HTR-8/SVneo (cell line): Measurements from ENCODE around the gene PPP1R13B.
A peak's percentile ranks its signal among the peaks of the same experiment; 100 is the strongest.
"Not testable (repeated sequence)": the region's sequence is repeated elsewhere in the genome, so short reads cannot be mapped to it uniquely, and the experiment has no call there.

ENCODE experiments used
- DNase-seq: peaks from one replicate; pipeline ENCODE4 v3.0.0; 2011; ENCODE audit warnings: low spot score, mixed read lengths; ENCODE audit not compliant: insufficient read length
- FAIRE-seq: peaks from 2 replicates; lab custom pipeline; 2011; peaks lifted over from hg19 to GRCh38; lab: Jason Lieb, UNC

Gene PPP1R13B

GRCh38 chr14:103841265-103841664 is 6.1 kb downstream of the PPP1R13B start:
- FAIRE-seq, DNase-seq: not testable (repeated sequence)

- FAIRE-seq (no peak), DNase-seq (no peak)
These were observed 7.4 kb downstream of the PPP1R13B start for GRCh38 chr14:103840014-103840413.

GRCh38 chr14:103839579-103839978 is 7.8 kb downstream of the PPP1R13B start:
- FAIRE-seq = no peak
- no peak for DNase-seq

GRCh38 chr14:103838117-103838516 is 9.3 kb downstream of the PPP1R13B start:
- DNase-seq (no peak), FAIRE-seq (no peak)

- no peak for DNase-seq
- FAIRE-seq = peak; percentile 26
These were observed 10.2 kb downstream of the PPP1R13B start for GRCh38 chr14:103836976-103837725.

GRCh38 chr14:103834956-103835355 is 12.4 kb downstream of the PPP1R13B start:
- DNase-seq = no peak
- no peak for FAIRE-seq

GRCh38 chr14:103833711-103834110 is 13.7 kb downstream of the PPP1R13B start:
- DNase-seq (no peak), FAIRE-seq (no peak)

GRCh38 chr14:103832046-103832445 is 15.3 kb downstream of the PPP1R13B start:
- FAIRE-seq (no peak), DNase-seq (no peak)

- DNase-seq (no peak), FAIRE-seq (no peak)
These were observed 16.7 kb downstream of the PPP1R13B start for GRCh38 chr14:103830511-103831270.

GRCh38 chr14:103828315-103828967 is 18.9 kb downstream of the PPP1R13B start:
- FAIRE-seq = no peak
- no peak for DNase-seq

- FAIRE-seq = no peak
These were observed 22.3 kb downstream of the PPP1R13B start for GRCh38 chr14:103825101-103825500.

GRCh38 chr14:103820908-103821307 is 26.5 kb downstream of the PPP1R13B start:
- no peak for DNase-seq
- no peak for FAIRE-seq

More at GRCh38 chr14:103825101-103825500, 22.3 kb downstream of the PPP1R13B start:
- no peak for DNase-seq

GRCh38 chr14:103820382-103820781 is 27.0 kb downstream of the PPP1R13B start:
- DNase-seq = no peak
- no peak for FAIRE-seq

- no peak for FAIRE-seq
- DNase-seq = no peak
These were observed 27.7 kb downstream of the PPP1R13B start for GRCh38 chr14:103819503-103820307.

GRCh38 chr14:103818870-103819269 is 28.5 kb downstream of the PPP1R13B start:
- no peak for DNase-seq
- no peak for FAIRE-seq

GRCh38 chr14:103818422-103818821 is 29.0 kb downstream of the PPP1R13B start:
- DNase-seq = no peak
- no peak for FAIRE-seq

- DNase-seq (no peak), FAIRE-seq (no peak)
These were observed 29.8 kb downstream of the PPP1R13B start for GRCh38 chr14:103817595-103817994.

- DNase-seq = no peak
- no peak for FAIRE-seq
These were observed 30.4 kb downstream of the PPP1R13B start for GRCh38 chr14:103816991-103817390.

- FAIRE-seq (no peak), DNase-seq (no peak)
These were observed 32.1 kb downstream of the PPP1R13B start for GRCh38 chr14:103815253-103815652.

- DNase-seq (no peak), FAIRE-seq (no peak)
These were observed 36.2 kb downstream of the PPP1R13B start for GRCh38 chr14:103811189-103811588.
